T47D (cell line): Measurements from ENCODE around the gene GOLGA8N.
"Not testable (repeated sequence)": the region's sequence is repeated elsewhere in the genome, so short reads cannot be mapped to it uniquely, and the experiment has no call there.

ENCODE experiments used
- DNase-seq, 2 experiments: peaks; one replicate each; pipeline versions ENCODE4 v3.0.0 to v3.0.0-alpha.2; 2011 to 2012; ENCODE audit warnings: low read depth in 1 of 2, low spot score in 1 of 2
- JUND ChIP-seq: IDR thresholded peaks from 2 replicates; pipeline ENCODE4 v1.6.1; 2012; ENCODE audit warnings: low read depth
- in situ Hi-C: cut with HindIII; loops from 2 replicates; pipeline ENCODE4 v1.10.0; 2016; ENCODE audit warnings: low sequenced_read_pairs, low pct_unique_long_range_greater_than_20kb

The GOLGA8N gene

GRCh38 chr15:32593151-32593550 lies at the start of gene GOLGA8N:
Gene GOLGA8N, plus strand, starts transcription at chr15:32593456.
- DNase-seq, in situ Hi-C loops: not testable (repeated sequence)

GRCh38 chr15:32543456-32543855 lies 49.8 kb upstream of the GOLGA8N start:
- in situ Hi-C loops = not testable (repeated sequence)

GRCh38 chr15:32545129-32545528 lies 48.1 kb upstream of the GOLGA8N start:
- DNase-seq, in situ Hi-C loops: not testable (repeated sequence)

More at GRCh38 chr15:32543456-32543855, 49.8 kb upstream of the GOLGA8N start:
- not testable (repeated sequence) for DNase-seq

- DNase-seq, in situ Hi-C loops: not testable (repeated sequence)
Measured at GRCh38 chr15:32554587-32554986, 38.7 kb upstream of the GOLGA8N start.

GRCh38 chr15:32562198-32562597 lies 31.1 kb upstream of the GOLGA8N start:
- DNase-seq, in situ Hi-C loops: not testable (repeated sequence)

GRCh38 chr15:32568988-32569387 lies 24.3 kb upstream of the GOLGA8N start:
- in situ Hi-C loops, DNase-seq: not testable (repeated sequence)

- in situ Hi-C loops, DNase-seq: not testable (repeated sequence)
Measured at GRCh38 chr15:32578482-32578881, 14.8 kb upstream of the GOLGA8N start.

GRCh38 chr15:32585844-32586243 lies 7.4 kb upstream of the GOLGA8N start:
- in situ Hi-C loops = not testable (repeated sequence)

GRCh38 chr15:32609518-32609917 lies 16.3 kb downstream of the GOLGA8N start:
- peak in 1 of 2 experiments; percentile 63 for DNase-seq
- in situ Hi-C loops = not testable (repeated sequence)

More at GRCh38 chr15:32585844-32586243, 7.4 kb upstream of the GOLGA8N start:
- DNase-seq = not testable (repeated sequence)

GRCh38 chr15:32610719-32611118 lies 17.5 kb downstream of the GOLGA8N start:
- DNase-seq = peak in 1 of 2 experiments; percentile 67

GRCh38 chr15:32614712-32615050 lies 21.4 kb downstream of the GOLGA8N start:
- in situ Hi-C loops, DNase-seq: not testable (repeated sequence)

More at GRCh38 chr15:32610719-32611118, 17.5 kb downstream of the GOLGA8N start:
- in situ Hi-C loops = not testable (repeated sequence)

- peak in 1 of 2 experiments; percentile 89 for DNase-seq
- in situ Hi-C loops = not testable (repeated sequence)
Measured at GRCh38 chr15:32615051-32615870, 22.0 kb downstream of the GOLGA8N start, which contains the start of gene ARHGAP11A. Gene ARHGAP11A, plus strand, starts transcription at chr15:32615504. Its CDS starts 708 bp downstream, at chr15:32616212.

- in situ Hi-C loops = not testable (repeated sequence)
- peak in 1 of 2 experiments; percentile 12 for DNase-seq
Measured at GRCh38 chr15:32615871-32616426, 22.7 kb downstream of the GOLGA8N start.

- in situ Hi-C loops = no loop called here
- TF ChIP-seq JUND = no peak
- no peak for DNase-seq
Measured at GRCh38 chr15:32636410-32636809, 43.2 kb downstream of the GOLGA8N start.
